HepG2 (cell line): ENCODE measurements around the gene SF3A2. TPM values are rescaled to one million over a fixed set of nuclear protein-coding genes. Genes with fewer than 3 reads are reported as not detected.

ENCODE experiments used
- ATAD3A ChIP-seq: sonication (generic); formaldehyde crosslinking; IDR thresholded peaks from 2 replicates; pipeline ENCODE4 v1.4.0; 2020; ENCODE audit warnings: missing genetic modification reagents
- GATAD1 ChIP-seq: IDR thresholded peaks from 2 replicates; pipeline ENCODE4 v1.6.1; 2016; ENCODE audit warnings: missing genetic modification reagents, missing compliant biosample characterization
- KLF12 ChIP-seq: sonication (generic); formaldehyde crosslinking; IDR thresholded peaks from 2 replicates; pipeline ENCODE4 v1.4.0; 2020; ENCODE audit warnings: missing genetic modification reagents, borderline replicate concordance
- POGZ ChIP-seq: sonication (generic); formaldehyde crosslinking; IDR thresholded peaks from 2 replicates; pipeline ENCODE4 v1.4.0; 2020; ENCODE audit warnings: mild to moderate bottlenecking, missing genetic modification reagents
- RFXANK ChIP-seq: IDR thresholded peaks from 2 replicates; pipeline ENCODE4 v1.6.1; 2016
- ZBTB7B ChIP-seq: sonication (generic); formaldehyde crosslinking; IDR thresholded peaks from 2 replicates; pipeline ENCODE4 v1.4.0; 2020; ENCODE audit warnings: missing genetic modification reagents
- ZFX ChIP-seq: sonication (generic); formaldehyde crosslinking; IDR thresholded peaks from 2 replicates; pipeline ENCODE4 v1.4.0; 2020; ENCODE audit warnings: mild to moderate bottlenecking, low read depth, missing genetic modification reagents, moderate library complexity
- ZNF251 ChIP-seq: sonication (generic); formaldehyde crosslinking; IDR thresholded peaks from 2 replicates; pipeline ENCODE4 v1.9.0; 2021; ENCODE audit warnings: mild to moderate bottlenecking, missing genetic modification reagents
- ZNF263 ChIP-seq: sonication (generic); formaldehyde crosslinking; IDR thresholded peaks from 2 replicates; pipeline ENCODE4 v1.4.0; 2020; ENCODE audit warnings: missing genetic modification reagents
- ZNF546 ChIP-seq: sonication (generic); formaldehyde crosslinking; conservative IDR thresholded peaks from 2 replicates; pipeline ENCODE4 v1.8.1; 2023; ENCODE audit warnings: mild to moderate bottlenecking, missing genetic modification reagents
- ZNF558 ChIP-seq: sonication (generic); formaldehyde crosslinking; IDR thresholded peaks from 2 replicates; pipeline ENCODE4 v1.9.0; 2022; ENCODE audit warnings: mild to moderate bottlenecking, missing genetic modification reagents, borderline replicate concordance
- ZNF615 ChIP-seq: sonication (generic); formaldehyde crosslinking; IDR thresholded peaks from 2 replicates; pipeline ENCODE4 v1.5.0; 2020; ENCODE audit warnings: mild to moderate bottlenecking, missing genetic modification reagents, borderline replicate concordance
- ZNF879 ChIP-seq: sonication (generic); formaldehyde crosslinking; IDR thresholded peaks from 2 replicates; pipeline ENCODE4 v1.8.1; 2023; ENCODE audit warnings: missing genetic modification reagents
- polyA plus RNA-seq, 8 experiments: library from polyadenylated mRNA; depleted of rRNA in 3 of 8; stranded (reverse) in 7 of 8; unstranded in 1 of 8; fragments of >200 nt; fragmentation: Illumina TruSeq in 4 of 8; extraction: Trizol in 4 of 8; gene quantifications; 2 replicates each; pipeline versions ENCODE4 v1.2.1 to v1.2.3, GENCODE V29; 2011 to 2016; ENCODE audit warnings: low read depth in 4 of 8, missing spikeins in 1 of 8, mixed read lengths in 1 of 8; ENCODE audit not compliant: insufficient read depth in 1 of 8
- total RNA-seq, 5 experiments: library from RNA; depleted of rRNA; stranded (reverse); fragments of >200 nt; fragmentation: Illumina TruSeq; extraction: Trizol; gene quantifications; 2 replicates each; pipeline ENCODE4 v1.2.3, GENCODE V29; 2016; ENCODE audit warnings: low read depth in 1 of 5
- TF ChIP-seq, protein P1 (sequence below): sonication (generic); formaldehyde crosslinking; IDR thresholded peaks from 2 replicates; pipeline ENCODE4 v1.4.0; 2020; ENCODE audit warnings: missing genetic modification reagents, borderline replicate concordance
- TF ChIP-seq, protein P2 (sequence below): sonication (generic); formaldehyde crosslinking; IDR thresholded peaks from 2 replicates; pipeline ENCODE4 v1.4.0; 2020; ENCODE audit warnings: missing genetic modification reagents
- TF ChIP-seq, protein P3 (sequence below): fragments of 450-650 bp; IDR thresholded peaks from 2 replicates; pipeline ENCODE4 v1.6.1; 2017; ENCODE audit warnings: mild to moderate bottlenecking
- TF ChIP-seq, protein P4 (sequence below): sonication (generic); formaldehyde crosslinking; conservative IDR thresholded peaks from 2 replicates; pipeline ENCODE4 v1.8.0; 2022; ENCODE audit warnings: mild to moderate bottlenecking, moderate library complexity, missing genetic modification reagents
- TF ChIP-seq, protein P5 (sequence below): sonication (generic); formaldehyde crosslinking; IDR thresholded peaks from 2 replicates; pipeline ENCODE4 v1.8.1; 2023; ENCODE audit warnings: mild to moderate bottlenecking, moderate library complexity, missing genetic modification reagents

SF3A2 gene
- total and polyA plus RNA-seq, 2 of the 13 experiments (the other 11 are each of a cell fraction or from before 2014, with no cell fraction given): 8.6 to 8.8 TPM

DNA sequence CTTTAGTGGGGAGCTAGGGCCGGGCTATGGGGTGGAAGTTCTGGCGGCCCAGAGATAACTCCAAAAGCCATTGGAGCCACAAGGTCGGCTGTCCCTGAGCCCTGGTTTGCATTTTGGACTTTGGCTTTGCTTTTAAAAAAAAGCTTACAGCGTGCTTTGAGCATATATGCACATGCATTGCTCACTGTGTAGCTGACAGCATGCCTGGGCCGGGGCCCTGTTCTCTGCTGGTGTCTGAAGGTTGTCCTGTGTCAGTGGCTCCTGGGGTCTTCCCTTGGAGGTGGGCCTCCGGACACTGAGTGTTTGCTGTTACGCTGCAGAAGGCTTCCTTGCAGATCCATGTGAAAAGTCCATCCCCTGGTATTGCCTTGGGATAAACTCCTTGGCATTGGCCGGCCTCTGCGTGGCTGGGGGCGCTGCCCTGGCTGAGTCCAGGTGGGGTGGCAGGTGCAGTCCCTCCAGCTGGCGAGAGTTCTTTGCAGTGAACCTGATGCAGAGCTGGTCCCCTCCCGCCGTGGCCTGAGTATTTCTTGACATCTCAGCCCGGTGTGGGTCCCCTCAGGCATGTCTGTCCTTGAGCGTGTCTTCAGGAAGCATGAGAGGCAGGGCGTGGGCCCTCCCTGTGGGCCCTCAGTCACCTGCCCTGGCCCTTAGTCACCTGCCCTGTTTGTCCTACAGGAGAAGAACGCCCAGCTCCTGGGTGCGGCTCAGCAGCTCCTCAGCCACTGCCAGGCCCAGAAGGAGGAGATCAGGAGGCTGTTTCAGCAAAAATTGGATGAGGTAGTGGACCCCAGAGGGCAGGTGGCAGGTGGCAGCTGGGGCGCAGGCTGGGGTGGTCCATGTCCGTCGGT lies 23.5 kb upstream of the SF3A2 start (continued):
- TF ChIP-seq ZNF615 (CRISPR knock-in tag) (no peak), GATAD1 (CRISPR knock-in tag) (no peak), ZBTB7B (CRISPR knock-in tag) (peak; percentile 81), RFXANK (CRISPR knock-in tag) (no peak), ZFX (CRISPR knock-in tag) (peak; percentile 87), KLF12 (CRISPR knock-in tag) (peak; percentile 88; the same call in 1 of the 2 replicates), ZNF558 (CRISPR knock-in tag) (peak; percentile 98; the same call in 1 of the 2 replicates), POGZ (no peak), ZNF879 (peak; percentile 66; the same call in 1 of the 2 replicates), ZNF263 (CRISPR knock-in tag) (peak; percentile 79), ZNF251 (CRISPR knock-in tag) (peak; percentile 95), ZNF546 (CRISPR knock-in tag) (peak; percentile 73; the same call in 1 of the 2 replicates), ATAD3A (CRISPR knock-in tag) (no peak)
- TF ChIP-seq, protein P1, sequence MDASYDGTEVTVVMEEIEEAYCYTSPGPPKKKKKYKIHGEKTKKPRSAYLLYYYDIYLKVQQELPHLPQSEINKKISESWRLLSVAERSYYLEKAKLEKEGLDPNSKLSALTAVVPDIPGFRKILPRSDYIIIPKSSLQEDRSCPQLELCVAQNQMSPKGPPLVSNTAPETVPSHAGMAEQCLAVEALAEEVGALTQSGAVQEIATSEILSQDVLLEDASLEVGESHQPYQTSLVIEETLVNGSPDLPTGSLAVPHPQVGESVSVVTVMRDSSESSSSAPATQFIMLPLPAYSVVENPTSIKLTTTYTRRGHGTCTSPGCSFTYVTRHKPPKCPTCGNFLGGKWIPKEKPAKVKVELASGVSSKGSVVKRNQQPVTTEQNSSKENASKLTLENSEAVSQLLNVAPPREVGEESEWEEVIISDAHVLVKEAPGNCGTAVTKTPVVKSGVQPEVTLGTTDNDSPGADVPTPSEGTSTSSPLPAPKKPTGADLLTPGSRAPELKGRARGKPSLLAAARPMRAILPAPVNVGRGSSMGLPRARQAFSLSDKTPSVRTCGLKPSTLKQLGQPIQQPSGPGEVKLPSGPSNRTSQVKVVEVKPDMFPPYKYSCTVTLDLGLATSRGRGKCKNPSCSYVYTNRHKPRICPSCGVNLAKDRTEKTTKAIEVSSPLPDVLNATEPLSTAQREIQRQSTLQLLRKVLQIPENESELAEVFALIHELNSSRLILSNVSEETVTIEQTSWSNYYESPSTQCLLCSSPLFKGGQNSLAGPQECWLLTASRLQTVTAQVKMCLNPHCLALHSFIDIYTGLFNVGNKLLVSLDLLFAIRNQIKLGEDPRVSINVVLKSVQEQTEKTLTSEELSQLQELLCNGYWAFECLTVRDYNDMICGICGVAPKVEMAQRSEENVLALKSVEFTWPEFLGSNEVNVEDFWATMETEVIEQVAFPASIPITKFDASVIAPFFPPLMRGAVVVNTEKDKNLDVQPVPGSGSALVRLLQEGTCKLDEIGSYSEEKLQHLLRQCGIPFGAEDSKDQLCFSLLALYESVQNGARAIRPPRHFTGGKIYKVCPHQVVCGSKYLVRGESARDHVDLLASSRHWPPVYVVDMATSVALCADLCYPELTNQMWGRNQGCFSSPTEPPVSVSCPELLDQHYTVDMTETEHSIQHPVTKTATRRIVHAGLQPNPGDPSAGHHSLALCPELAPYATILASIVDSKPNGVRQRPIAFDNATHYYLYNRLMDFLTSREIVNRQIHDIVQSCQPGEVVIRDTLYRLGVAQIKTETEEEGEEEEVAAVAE (CRISPR knock-in tag): peak; percentile 64; the same call in 1 of the 2 replicates
- TF ChIP-seq, protein P2, sequence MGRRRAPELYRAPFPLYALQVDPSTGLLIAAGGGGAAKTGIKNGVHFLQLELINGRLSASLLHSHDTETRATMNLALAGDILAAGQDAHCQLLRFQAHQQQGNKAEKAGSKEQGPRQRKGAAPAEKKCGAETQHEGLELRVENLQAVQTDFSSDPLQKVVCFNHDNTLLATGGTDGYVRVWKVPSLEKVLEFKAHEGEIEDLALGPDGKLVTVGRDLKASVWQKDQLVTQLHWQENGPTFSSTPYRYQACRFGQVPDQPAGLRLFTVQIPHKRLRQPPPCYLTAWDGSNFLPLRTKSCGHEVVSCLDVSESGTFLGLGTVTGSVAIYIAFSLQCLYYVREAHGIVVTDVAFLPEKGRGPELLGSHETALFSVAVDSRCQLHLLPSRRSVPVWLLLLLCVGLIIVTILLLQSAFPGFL: no peak
- TF ChIP-seq, protein P3, sequence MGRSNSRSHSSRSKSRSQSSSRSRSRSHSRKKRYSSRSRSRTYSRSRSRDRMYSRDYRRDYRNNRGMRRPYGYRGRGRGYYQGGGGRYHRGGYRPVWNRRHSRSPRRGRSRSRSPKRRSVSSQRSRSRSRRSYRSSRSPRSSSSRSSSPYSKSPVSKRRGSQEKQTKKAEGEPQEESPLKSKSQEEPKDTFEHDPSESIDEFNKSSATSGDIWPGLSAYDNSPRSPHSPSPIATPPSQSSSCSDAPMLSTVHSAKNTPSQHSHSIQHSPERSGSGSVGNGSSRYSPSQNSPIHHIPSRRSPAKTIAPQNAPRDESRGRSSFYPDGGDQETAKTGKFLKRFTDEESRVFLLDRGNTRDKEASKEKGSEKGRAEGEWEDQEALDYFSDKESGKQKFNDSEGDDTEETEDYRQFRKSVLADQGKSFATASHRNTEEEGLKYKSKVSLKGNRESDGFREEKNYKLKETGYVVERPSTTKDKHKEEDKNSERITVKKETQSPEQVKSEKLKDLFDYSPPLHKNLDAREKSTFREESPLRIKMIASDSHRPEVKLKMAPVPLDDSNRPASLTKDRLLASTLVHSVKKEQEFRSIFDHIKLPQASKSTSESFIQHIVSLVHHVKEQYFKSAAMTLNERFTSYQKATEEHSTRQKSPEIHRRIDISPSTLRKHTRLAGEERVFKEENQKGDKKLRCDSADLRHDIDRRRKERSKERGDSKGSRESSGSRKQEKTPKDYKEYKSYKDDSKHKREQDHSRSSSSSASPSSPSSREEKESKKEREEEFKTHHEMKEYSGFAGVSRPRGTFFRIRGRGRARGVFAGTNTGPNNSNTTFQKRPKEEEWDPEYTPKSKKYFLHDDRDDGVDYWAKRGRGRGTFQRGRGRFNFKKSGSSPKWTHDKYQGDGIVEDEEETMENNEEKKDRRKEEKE: no peak
- TF ChIP-seq, protein P4, sequence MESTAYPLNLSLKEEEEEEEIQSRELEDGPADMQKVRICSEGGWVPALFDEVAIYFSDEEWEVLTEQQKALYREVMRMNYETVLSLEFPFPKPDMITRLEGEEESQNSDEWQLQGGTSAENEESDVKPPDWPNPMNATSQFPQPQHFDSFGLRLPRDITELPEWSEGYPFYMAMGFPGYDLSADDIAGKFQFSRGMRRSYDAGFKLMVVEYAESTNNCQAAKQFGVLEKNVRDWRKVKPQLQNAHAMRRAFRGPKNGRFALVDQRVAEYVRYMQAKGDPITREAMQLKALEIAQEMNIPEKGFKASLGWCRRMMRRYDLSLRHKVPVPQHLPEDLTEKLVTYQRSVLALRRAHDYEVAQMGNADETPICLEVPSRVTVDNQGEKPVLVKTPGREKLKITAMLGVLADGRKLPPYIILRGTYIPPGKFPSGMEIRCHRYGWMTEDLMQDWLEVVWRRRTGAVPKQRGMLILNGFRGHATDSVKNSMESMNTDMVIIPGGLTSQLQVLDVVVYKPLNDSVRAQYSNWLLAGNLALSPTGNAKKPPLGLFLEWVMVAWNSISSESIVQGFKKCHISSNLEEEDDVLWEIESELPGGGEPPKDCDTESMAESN (CRISPR knock-in tag): peak; percentile 69; the same call in 1 of the 2 replicates
- TF ChIP-seq, protein P5, sequence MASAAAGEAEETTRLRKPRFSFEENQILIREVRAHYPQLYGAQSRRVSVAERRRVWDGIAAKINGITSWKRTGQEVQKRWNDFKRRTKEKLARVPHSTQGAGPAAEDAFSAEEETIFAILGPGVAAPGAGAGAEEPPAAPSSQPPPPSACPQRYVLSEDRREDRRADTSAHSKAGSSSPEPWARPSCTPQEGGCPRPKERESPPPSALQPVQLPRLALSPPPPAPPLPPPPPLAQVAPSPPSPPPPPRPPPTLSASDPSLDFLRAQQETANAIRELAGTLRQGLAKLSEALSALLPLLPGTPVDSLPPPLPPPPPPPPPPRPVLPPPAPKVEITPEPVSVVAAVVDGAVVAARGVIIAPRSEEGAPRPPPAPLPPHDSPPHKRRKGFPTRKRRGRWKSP: 0 out of 2 replicates have a peak, but pooled peaks have one; percentile 69
